ENCODE results near the gene GAPDH. TPM values are rescaled to one million over a fixed set of nuclear protein-coding genes. Genes with fewer than 3 reads are reported as not detected.

The GAPDH gene
- total and polyA plus RNA-seq, 10 donors: 998 to 1,680 (median 1,390) TPM

- peak overlapping the region in 1 of 8 donors; percentile 88 for H3K4me3 ChIP-seq
- no peak for DNase-seq
- 81 to 90% (median 88%) methylated on average over 12 of the region's 12 CpGs for WGBS, 5 donors
- no peak for TF ChIP-seq CTCF (IDR thresholded peaks at IDR 0.05 in 8 of 11, conservative IDR thresholded peaks at IDR 0.05 in 3 of 11)
- TF ChIP-seq POLR2A (IDR thresholded peaks at IDR 0.05): no peak
- TF ChIP-seq POLR2AphosphoS5 (IDR thresholded peaks at IDR 0.05): peak in 1 of 3 donors; percentile 30
- peaks cover 0 to 79% (median 65%) of the 10 kb centered on the region in 6 donors for H3K36me3 ChIP-seq
- intact Hi-C loops (cut with DNase I; ENCODE audit: low total_unique reads): loop anchor here (10.0 kb wide), 1 partner anchor 285 kb away; the partner anchor contains the start of genes CDCA3 and USP5
- no peaks in the 10 kb centered on the region for H3K27me3 ChIP-seq (replicated peaks in 1 of 7)
- H3K4me1 ChIP-seq: peaks cover 10 to 63% (median 29%) of the 10 kb centered on the region in 6 donors
- H3K27ac ChIP-seq: peak overlapping the region in 3 of 8 donors; percentile 7 to 93 (median 91)
- no peaks in the 10 kb centered on the region for H3K9me3 ChIP-seq
These were observed 35.0 kb downstream of the GAPDH start for GRCh38 chr12:6569312-6569711.

- TF ChIP-seq POLR2AphosphoS5 (IDR thresholded peaks at IDR 0.05) (no peak), CTCF (IDR thresholded peaks at IDR 0.05 in 8 of 11, conservative IDR thresholded peaks at IDR 0.05 in 3 of 11) (no peak), POLR2A (IDR thresholded peaks at IDR 0.05) (no peak)
- Histone ChIP-seq H3K4me1 (peaks cover 10 to 62% (median 29%) of the 10 kb centered on the region in 6 donors), H3K27ac (peak overlapping the region in 3 of 8 donors; percentile 6 to 91 (median 7)), H3K27me3 (replicated peaks in 1 of 7) (no peaks in the 10 kb centered on the region), H3K36me3 (peaks cover 0 to 79% (median 65%) of the 10 kb centered on the region in 6 donors), H3K9me3 (no peaks in the 10 kb centered on the region), H3K4me3 (no peak overlapping the region)
- DNase-seq: no peak
- WGBS, 5 donors: 69 to 90% (median 82%) methylated on average over 7 of the region's 7 CpGs
- intact Hi-C loops (cut with DNase I; ENCODE audit: low total_unique reads): loop anchor here (10.0 kb wide), 1 partner anchor 285 kb away; the partner anchor contains the start of genes CDCA3 and USP5
These were observed 35.5 kb downstream of the GAPDH start for GRCh38 chr12:6569786-6570185.

- Histone ChIP-seq H3K27me3 (replicated peaks in 1 of 7) (no peaks in the 10 kb centered on the region), H3K36me3 (peaks cover 0 to 79% (median 67%) of the 10 kb centered on the region in 6 donors), H3K4me1 (peaks cover 10 to 56% (median 29%) of the 10 kb centered on the region in 6 donors), H3K27ac (peak overlapping the region in 2 of 8 donors; percentile 3 to 6), H3K4me3 (no peak overlapping the region), H3K9me3 (no peaks in the 10 kb centered on the region)
- intact Hi-C loops (cut with DNase I; ENCODE audit: low total_unique reads): no loop called here
- TF ChIP-seq CTCF (IDR thresholded peaks at IDR 0.05 in 8 of 11, conservative IDR thresholded peaks at IDR 0.05 in 3 of 11) (peak in 8 of 11 experiments; percentile 15 to 63 (median 44)), POLR2AphosphoS5 (IDR thresholded peaks at IDR 0.05) (peak; percentile 7 to 51 (median 39)), POLR2A (IDR thresholded peaks at IDR 0.05) (no peak)
- DNase-seq: peak; percentile 83
- 64 to 81% (median 68%) methylated on average over 7 of the region's 7 CpGs for WGBS, 5 donors
These were observed 36.1 kb downstream of the GAPDH start for GRCh38 chr12:6570264-6570887.

- intact Hi-C loops (cut with DNase I; ENCODE audit: low total_unique reads): no loop called here
- WGBS, 5 donors: 92 to 95% (median 93%) methylated on average over 8 of the region's 8 CpGs
- Histone ChIP-seq H3K36me3 (peaks cover 0 to 90% (median 82%) of the 10 kb centered on the region in 6 donors), H3K4me3 (no peak overlapping the region), H3K4me1 (peaks cover 5 to 30% (median 14%) of the 10 kb centered on the region in 6 donors), H3K27me3 (replicated peaks in 1 of 7) (no peaks in the 10 kb centered on the region), H3K9me3 (no peaks in the 10 kb centered on the region), H3K27ac (no peak overlapping the region)
- DNase-seq: no peak
- TF ChIP-seq POLR2A (IDR thresholded peaks at IDR 0.05) (no peak), CTCF (IDR thresholded peaks at IDR 0.05 in 8 of 11, conservative IDR thresholded peaks at IDR 0.05 in 3 of 11) (no peak)
These were observed 38.7 kb downstream of the GAPDH start for GRCh38 chr12:6573001-6573400.
